ENCODE results near the gene RERG. TPM values are rescaled to one million over a fixed set of nuclear protein-coding genes. Genes with fewer than 3 reads are reported as not detected.
"Not testable (repeated sequence)": the region's sequence is repeated elsewhere in the genome, so short reads cannot be mapped to it uniquely, and the experiment has no call there.

RERG gene
- total RNA-seq = not detected in 2 replicates

- peak; percentile 35 to 76 for DNase-seq (ENCODE audit: low read depth in 2 of 2)
These were observed at the start of gene RERG for GRCh38 chr12:15220915-15221885. Gene RERG (minus strand): TSS chr12:15221417. CDS start chr12:15217489, 3,928 bp downstream.

GRCh38 chr12:15270591-15270990, 49.4 kb upstream of the RERG start:
- DNase-seq (ENCODE audit: low read depth in 2 of 2) = peak in 1 of 2 donors; percentile 1

- DNase-seq (ENCODE audit: low read depth in 2 of 2) = peak; percentile 42 to 69
These were observed 47.8 kb upstream of the RERG start for GRCh38 chr12:15268927-15269552.

- DNase-seq (ENCODE audit: low read depth in 2 of 2) = no peak
These were observed 47.1 kb upstream of the RERG start for GRCh38 chr12:15268309-15268708.

DNA sequence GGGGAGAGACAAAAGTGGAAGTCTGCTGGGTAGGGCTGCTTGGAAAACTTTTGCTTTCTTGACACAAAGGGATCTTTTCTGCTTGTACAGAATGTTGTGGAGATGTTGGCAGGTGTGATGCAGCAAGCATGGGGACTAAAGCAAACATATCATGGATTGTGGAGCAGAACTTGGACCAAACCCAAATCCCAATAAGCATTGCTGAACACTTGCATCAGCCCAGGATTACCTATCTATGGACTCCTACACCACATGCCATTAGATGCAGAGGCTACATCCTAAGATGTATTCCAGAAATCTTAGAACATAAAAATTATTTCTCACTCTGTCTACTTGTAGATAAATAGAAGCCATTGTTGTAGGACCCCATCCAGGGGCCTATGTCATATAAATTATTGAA, 44.7 kb upstream of the RERG start:
- no peak for DNase-seq (ENCODE audit: low read depth in 2 of 2)

GRCh38 chr12:15256761-15257160, 35.5 kb upstream of the RERG start:
- peak in 1 of 2 donors; percentile 23 for DNase-seq (ENCODE audit: low read depth in 2 of 2)

DNA sequence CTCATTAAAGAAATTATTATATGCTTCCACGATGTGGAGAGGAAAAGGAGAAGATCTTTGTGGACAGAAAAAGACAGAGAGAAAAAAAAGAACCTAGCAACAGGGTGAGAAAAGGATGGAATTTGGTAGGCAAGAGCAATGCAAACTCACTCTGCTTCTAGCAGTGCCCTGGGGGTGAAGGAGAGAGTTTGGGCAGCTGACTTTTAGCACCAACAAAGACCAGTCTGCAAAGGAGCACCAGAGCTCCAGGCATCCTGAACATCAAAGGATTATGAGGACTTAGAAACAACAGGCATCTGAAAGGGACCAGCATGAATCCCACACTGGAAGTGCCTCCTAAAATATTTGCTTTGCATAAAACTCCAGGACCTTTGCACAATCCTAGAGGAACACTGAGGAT, 32.8 kb upstream of the RERG start:
- no peak for DNase-seq (ENCODE audit: low read depth in 2 of 2)

GRCh38 chr12:15244926-15245325, 23.7 kb upstream of the RERG start:
- no peak for DNase-seq (ENCODE audit: low read depth in 2 of 2)

- no peak for DNase-seq (ENCODE audit: low read depth in 2 of 2)
These were observed 23.1 kb upstream of the RERG start for GRCh38 chr12:15244341-15244740.

- DNase-seq (ENCODE audit: low read depth in 2 of 2) = no peak
These were observed 21.9 kb upstream of the RERG start for GRCh38 chr12:15243102-15243501.

DNA sequence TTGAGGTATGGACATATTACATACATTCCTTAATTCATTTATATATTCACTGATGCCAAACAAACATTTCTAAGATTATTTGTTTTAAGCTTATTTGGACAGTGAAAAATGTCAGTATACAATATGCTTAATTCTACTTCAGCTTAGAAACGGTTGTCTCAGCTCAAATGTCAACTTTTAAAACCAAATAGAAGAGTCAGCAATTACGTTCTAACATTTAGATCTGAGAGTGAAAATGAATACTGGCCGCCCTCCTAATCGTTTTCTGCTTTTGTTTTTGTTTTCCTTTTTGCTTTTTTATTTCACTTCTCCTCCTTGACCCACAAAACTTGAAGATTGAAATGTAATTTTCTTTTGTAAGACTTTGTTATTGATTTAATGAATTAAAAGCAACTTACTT, 19.7 kb upstream of the RERG start:
- no peak for DNase-seq (ENCODE audit: low read depth in 2 of 2)

- no peak for DNase-seq (ENCODE audit: low read depth in 2 of 2)
These were observed 13.3 kb upstream of the RERG start for GRCh38 chr12:15234508-15234907.

GRCh38 chr12:15234011-15234410, 12.8 kb upstream of the RERG start:
- no peak for DNase-seq (ENCODE audit: low read depth in 2 of 2)

DNA sequence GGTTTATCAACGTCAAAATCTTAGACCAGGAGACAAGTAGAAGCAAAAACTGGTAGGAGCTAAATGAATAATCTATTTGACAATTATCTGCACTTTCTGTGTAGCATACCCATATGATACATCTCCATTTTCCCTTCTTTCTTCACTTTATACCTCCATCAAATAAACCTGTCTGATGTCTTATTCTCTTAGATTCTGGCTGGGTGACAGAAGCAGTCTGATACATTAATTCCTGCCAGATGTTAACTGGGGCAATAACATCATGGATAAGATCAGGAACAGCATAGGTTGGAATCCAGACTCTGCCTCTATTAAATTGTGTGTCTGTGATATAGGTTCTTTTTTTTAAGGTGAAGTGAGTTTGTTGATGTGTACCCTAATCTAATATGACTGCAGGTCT, 11.7 kb upstream of the RERG start:
- DNase-seq (ENCODE audit: low read depth in 2 of 2) = no peak

- no peak for DNase-seq (ENCODE audit: low read depth in 2 of 2)
These were observed 10.3 kb upstream of the RERG start for GRCh38 chr12:15231493-15231892.

DNA sequence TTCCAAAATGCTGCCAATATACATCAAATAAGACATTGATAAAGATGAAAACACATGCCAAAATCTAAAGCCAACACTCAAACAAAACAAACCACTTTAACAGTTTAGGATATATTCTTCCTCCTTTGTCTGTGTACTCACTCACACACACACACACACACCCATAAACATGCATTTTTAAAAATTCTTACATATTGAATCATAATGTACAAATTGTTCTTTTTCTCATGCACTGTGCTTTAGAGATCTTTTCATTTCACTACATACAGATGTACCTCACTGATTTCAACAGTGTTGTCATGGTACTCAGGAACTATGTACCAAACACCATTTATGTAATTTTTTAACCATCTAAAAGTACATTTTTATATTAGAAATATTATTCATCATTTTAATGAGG, 9.5 kb upstream of the RERG start:
- no peak for DNase-seq (ENCODE audit: low read depth in 2 of 2)

- DNase-seq (ENCODE audit: low read depth in 2 of 2) = no peak
These were observed 8.9 kb upstream of the RERG start for GRCh38 chr12:15230137-15230536.

GRCh38 chr12:15227004-15227679, 5.9 kb upstream of the RERG start:
- DNase-seq (ENCODE audit: low read depth in 2 of 2) = peak; percentile 9 to 50

DNA sequence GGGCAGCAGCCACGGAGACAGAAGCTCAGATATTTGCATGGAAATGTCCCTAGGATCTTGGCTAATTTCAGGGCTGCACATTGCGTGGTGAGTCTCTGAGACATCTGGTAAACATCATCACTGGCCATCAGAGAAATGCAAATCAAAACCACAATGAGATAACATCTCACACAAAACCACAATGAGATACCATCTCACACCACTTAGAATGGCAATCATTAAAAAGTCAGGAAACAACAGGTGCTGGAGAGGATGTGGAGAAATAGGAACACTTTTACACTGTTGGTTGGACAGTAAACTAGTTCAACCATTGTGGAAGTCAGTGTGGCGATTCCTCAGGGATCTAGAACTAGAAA, 4.6 kb upstream of the RERG start:
- DNase-seq (ENCODE audit: low read depth in 2 of 2) = not testable (repeated sequence)

GRCh38 chr12:15225136-15225862, 4.1 kb upstream of the RERG start:
- DNase-seq (ENCODE audit: low read depth in 2 of 2) = no peak

DNA sequence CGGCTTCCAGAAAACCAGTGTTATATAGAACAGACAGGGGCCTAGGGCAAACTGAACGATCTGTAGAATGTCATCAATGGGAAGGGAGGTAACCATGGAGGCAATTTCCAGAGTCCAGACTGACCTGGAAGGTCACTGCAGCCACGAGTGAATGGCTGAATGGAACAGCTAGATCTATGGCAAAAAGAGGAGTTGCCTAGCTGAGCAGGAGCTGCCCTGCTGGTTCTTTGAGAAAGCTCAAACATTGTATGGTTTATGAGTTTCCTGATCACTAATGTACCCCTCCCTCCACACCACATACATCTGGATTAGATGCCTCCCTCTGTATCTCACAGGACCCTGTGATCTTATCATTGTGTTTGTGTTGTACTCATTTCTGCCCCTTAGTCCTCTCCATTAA, 1.0 kb upstream of the RERG start:
- no peak for DNase-seq (ENCODE audit: low read depth in 2 of 2)

GRCh38 chr12:15220451-15220850, 766 bp downstream of the RERG start:
- no peak for DNase-seq (ENCODE audit: low read depth in 2 of 2)

Measured in dermis microvascular lymphatic vessel endothelial cell (primary cell).